ENCODE measurements around the gene USP3.

The USP3 gene

GRCh38 chr15:63478243-63478642, 26.1 kb upstream of the USP3 start:
- no peak for DNase-seq (ENCODE audit: low spot score)
- TF ChIP-seq, protein P1, sequence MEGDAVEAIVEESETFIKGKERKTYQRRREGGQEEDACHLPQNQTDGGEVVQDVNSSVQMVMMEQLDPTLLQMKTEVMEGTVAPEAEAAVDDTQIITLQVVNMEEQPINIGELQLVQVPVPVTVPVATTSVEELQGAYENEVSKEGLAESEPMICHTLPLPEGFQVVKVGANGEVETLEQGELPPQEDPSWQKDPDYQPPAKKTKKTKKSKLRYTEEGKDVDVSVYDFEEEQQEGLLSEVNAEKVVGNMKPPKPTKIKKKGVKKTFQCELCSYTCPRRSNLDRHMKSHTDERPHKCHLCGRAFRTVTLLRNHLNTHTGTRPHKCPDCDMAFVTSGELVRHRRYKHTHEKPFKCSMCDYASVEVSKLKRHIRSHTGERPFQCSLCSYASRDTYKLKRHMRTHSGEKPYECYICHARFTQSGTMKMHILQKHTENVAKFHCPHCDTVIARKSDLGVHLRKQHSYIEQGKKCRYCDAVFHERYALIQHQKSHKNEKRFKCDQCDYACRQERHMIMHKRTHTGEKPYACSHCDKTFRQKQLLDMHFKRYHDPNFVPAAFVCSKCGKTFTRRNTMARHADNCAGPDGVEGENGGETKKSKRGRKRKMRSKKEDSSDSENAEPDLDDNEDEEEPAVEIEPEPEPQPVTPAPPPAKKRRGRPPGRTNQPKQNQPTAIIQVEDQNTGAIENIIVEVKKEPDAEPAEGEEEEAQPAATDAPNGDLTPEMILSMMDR (IDR thresholded peaks at IDR 0.05; ENCODE audit: extremely low read depth, missing control alignments): no peak

- DNase-seq (ENCODE audit: low spot score): no peak
- TF ChIP-seq, protein P1 (IDR thresholded peaks at IDR 0.05; ENCODE audit: extremely low read depth, missing control alignments): no peak
These were observed 24.0 kb upstream of the USP3 start for GRCh38 chr15:63480441-63480821.

DNA sequence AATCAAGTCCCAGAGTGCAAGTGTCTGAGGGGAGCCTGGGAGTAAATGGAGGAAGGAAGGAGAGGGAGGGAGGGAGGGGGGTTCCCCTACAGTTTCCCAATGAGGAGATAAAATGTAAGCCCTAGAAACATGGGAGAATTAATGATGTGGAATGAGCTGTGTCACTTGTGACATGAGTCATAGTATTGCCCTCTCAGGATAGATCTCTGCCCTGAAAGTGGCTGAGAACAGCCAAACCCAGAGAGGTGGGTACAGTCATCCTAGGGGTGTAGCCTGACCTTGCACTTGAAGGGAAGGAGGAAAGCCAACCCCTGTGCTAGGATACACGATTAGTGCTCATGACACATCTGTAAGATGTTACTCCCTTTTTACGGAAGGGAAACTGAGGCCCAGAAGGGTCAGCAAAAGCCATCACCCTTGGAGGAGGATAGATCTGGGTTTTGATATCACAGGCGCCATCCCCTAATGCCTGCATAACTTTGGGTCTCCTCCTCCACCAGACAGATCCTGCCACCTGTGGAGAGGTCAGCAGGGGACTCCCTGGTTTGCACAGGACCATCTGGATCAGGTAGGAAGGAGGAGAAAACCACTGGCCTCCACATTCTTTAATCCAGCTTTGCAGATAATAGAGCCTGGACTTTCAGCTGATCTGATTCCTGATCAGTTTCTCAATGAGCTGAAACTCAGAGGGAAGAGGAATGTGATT, 23.1 kb upstream of the USP3 start:
- DNase-seq (ENCODE audit: low spot score): no peak
- TF ChIP-seq, protein P1 (IDR thresholded peaks at IDR 0.05; ENCODE audit: extremely low read depth, missing control alignments): no peak

GRCh38 chr15:63482874-63483323, 21.5 kb upstream of the USP3 start:
- TF ChIP-seq, protein P1 (IDR thresholded peaks at IDR 0.05; ENCODE audit: extremely low read depth, missing control alignments): no peak
- no peak for DNase-seq (ENCODE audit: low spot score)

- DNase-seq (ENCODE audit: low spot score): no peak
- TF ChIP-seq, protein P1 (IDR thresholded peaks at IDR 0.05; ENCODE audit: extremely low read depth, missing control alignments): no peak
These were observed 20.6 kb upstream of the USP3 start for GRCh38 chr15:63483521-63484371.

DNA sequence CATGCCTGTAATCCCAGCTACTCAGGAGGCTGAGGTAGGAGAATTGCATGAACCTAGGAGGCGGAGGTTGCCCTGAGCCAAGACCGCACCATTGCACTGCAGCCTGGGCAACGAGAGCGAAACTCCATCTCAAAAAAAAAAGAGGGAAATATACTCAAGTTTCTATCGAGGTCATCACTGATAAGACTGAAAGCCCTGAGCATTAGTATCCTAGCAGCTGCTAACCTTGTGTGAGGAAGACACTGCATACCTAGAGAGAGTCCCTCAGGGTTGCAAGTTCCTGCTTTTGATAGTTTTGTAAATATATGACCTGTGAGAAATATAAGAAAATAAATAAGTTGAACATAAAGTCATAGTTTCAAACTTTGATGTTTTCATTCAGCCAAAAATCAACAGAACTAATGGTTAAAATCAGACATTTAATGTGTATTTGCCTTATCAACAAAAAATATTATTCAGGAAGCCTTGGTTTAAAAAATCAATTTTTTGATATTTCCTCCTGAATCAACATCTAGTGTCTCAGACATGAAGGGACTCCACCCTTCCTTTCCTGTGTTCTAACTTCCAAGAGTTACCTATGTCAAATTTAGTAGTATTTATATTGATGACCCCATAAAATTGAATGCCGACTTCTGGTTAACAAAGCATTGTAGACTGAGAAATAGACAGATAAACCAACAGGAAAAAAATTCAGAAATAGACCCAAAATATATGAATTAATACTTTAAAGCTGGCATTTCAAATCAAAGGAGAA, 19.8 kb upstream of the USP3 start:
- TF ChIP-seq, protein P1 (IDR thresholded peaks at IDR 0.05; ENCODE audit: extremely low read depth, missing control alignments): no peak
- DNase-seq (ENCODE audit: low spot score): no peak
